Cerebellar nuclear complex (tissue), 1 donor: ENCODE measurements around the gene DEFB124.

Experiments used
- DNase-seq, 2 experiments: peaks; one replicate each; lab custom pipeline; 2025; lab: John Stamatoyannopoulos, UW

Gene DEFB124

DNA sequence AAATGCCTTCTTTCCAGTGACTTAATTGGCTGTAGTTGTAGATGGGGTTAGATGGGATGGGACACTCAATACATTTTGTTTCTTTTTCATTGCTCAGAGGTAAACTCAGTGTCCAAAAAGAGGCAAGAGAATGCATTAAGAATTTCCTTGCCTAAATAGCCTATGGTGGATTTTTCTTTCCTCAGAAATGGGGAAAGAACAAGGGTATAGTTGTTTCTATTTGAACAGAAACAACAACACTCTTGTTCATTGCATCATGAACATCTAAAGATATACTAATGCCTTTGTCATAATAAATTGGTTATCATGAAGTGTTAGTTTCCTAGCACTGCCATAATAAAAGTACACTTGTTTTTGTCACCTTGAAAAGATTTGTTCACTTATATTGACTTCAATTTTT lies 49.1 kb downstream of the DEFB124 start:
- no peak for DNase-seq

- DNase-seq, result no peak
Measured at GRCh38 chr20:31418307-31418706, 56.6 kb downstream of the DEFB124 start.

DNA sequence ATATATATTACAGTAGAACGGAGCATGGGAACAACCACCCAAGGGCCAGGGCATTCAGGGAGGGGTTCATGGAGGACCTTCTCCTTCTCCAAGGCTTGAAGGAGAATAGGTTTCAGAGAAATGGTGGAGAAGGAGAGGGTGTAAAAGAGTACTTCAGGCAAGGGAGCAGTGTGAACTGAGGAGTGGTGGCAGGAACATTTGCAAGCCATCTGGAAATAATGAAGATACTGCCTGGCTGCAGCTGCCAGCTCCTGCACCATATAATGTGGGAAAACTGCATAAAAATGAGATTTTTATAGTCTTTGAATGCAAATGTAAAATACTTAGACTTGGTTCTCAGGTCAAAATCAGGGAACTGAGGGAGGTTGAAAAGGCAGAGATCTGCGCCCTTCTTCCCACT lies 59.3 kb downstream of the DEFB124 start:
- DNase-seq, result no peak
